ENCODE measurements around the gene MBLAC1.

The MBLAC1 gene

GRCh38 chr7:100126931-100127865 is at the start of gene MBLAC1:
Gene MBLAC1 (plus strand): TSS chr7:100126967. CDS start chr7:100127396, 429 bp downstream.
- intact Hi-C loops (cut with micrococcal nuclease), result loop anchor here (1.0 to 2.0 kb wide), 3 partner anchors 8 to 46 kb away; partner anchors contain the start of genes AP4M1, CNPY4, MCM7 and TAF6
- peaks cover 17% of the 10 kb centered on the region for H3K27me3 Mint-ChIP-seq
- peak within 1 kb of the TSS; percentile 99 for H3K27ac Mint-ChIP-seq
- H3K4me1 Mint-ChIP-seq (ENCODE audit: low read depth), result peaks cover 48% of the 10 kb centered on the region
- peaks cover 20% of the 10 kb centered on the region for H3K36me3 Mint-ChIP-seq (ENCODE audit: low read depth)
- H3K4me3 Mint-ChIP-seq, result peak within 1 kb of the TSS; percentile 98
- H3K9me3 Mint-ChIP-seq, result no peaks in the 10 kb centered on the region

GRCh38 chr7:100077205-100077604 is 49.6 kb upstream of the MBLAC1 start:
- intact Hi-C loops (cut with micrococcal nuclease), result no loop called here
- no peaks in the 10 kb centered on the region for H3K27me3 Mint-ChIP-seq
- peaks cover 15% of the 10 kb centered on the region for H3K9me3 Mint-ChIP-seq
- peaks cover 81% of the 10 kb centered on the region for H3K36me3 Mint-ChIP-seq (ENCODE audit: low read depth)
- peaks cover 31% of the 10 kb centered on the region for H3K4me1 Mint-ChIP-seq (ENCODE audit: low read depth)
- H3K4me3 Mint-ChIP-seq, result no peak overlapping the region
- no peak overlapping the region for H3K27ac Mint-ChIP-seq

GRCh38 chr7:100079024-100079560 is 47.7 kb upstream of the MBLAC1 start:
- Mint-ChIP-seq H3K27me3 (peaks cover 6% of the 10 kb centered on the region), H3K27ac (no peak overlapping the region), H3K4me3 (no peak overlapping the region), H3K9me3 (no peaks in the 10 kb centered on the region), H3K36me3 (ENCODE audit: low read depth) (peaks cover 62% of the 10 kb centered on the region), H3K4me1 (ENCODE audit: low read depth) (peaks cover 42% of the 10 kb centered on the region)
- intact Hi-C loops (cut with micrococcal nuclease), result no loop called here

- intact Hi-C loops (cut with micrococcal nuclease), result loop anchor here (2.0 to 10.0 kb wide), 4 partner anchors 20 to 526 kb away; partner anchors contain the start of genes AP4M1, FAM200A, MBLAC1 and MCM7
- H3K4me3 Mint-ChIP-seq, result peak overlapping the region; percentile 81
- H3K27ac Mint-ChIP-seq, result peak overlapping the region; percentile 82
- H3K4me1 Mint-ChIP-seq (ENCODE audit: low read depth), result peaks cover 51% of the 10 kb centered on the region
- peaks cover 6% of the 10 kb centered on the region for H3K27me3 Mint-ChIP-seq
- peaks cover 43% of the 10 kb centered on the region for H3K36me3 Mint-ChIP-seq (ENCODE audit: low read depth)
- H3K9me3 Mint-ChIP-seq, result no peaks in the 10 kb centered on the region
These were observed 45.7 kb upstream of the MBLAC1 start for GRCh38 chr7:100080907-100081534.

GRCh38 chr7:100081535-100082102 is 45.1 kb upstream of the MBLAC1 start, which contains the start of gene ZNF3:
Gene ZNF3 (minus strand): TSS chr7:100081723. CDS start chr7:100077357, 4,366 bp downstream.
- peaks cover 54% of the 10 kb centered on the region for H3K4me1 Mint-ChIP-seq (ENCODE audit: low read depth)
- H3K36me3 Mint-ChIP-seq (ENCODE audit: low read depth), result peaks cover 37% of the 10 kb centered on the region
- H3K9me3 Mint-ChIP-seq, result no peaks in the 10 kb centered on the region
- intact Hi-C loops (cut with micrococcal nuclease), result loop anchor here (2.0 to 10.0 kb wide), 4 partner anchors 19 to 527 kb away; partner anchors contain the start of genes AP4M1, FAM200A, MBLAC1 and MCM7
- peaks cover 6% of the 10 kb centered on the region for H3K27me3 Mint-ChIP-seq
- peak within 1 kb of the TSS; percentile 81 for H3K4me3 Mint-ChIP-seq
- H3K27ac Mint-ChIP-seq, result peak within 1 kb of the TSS; percentile 82

GRCh38 chr7:100082978-100083377 is 43.8 kb upstream of the MBLAC1 start:
- intact Hi-C loops (cut with micrococcal nuclease), result loop anchor here (10.0 kb wide), 2 partner anchors 68 to 528 kb away; partner anchors contain the start of genes FAM200A, ZKSCAN1 and ZNF655
- Mint-ChIP-seq H3K4me1 (ENCODE audit: low read depth) (peaks cover 48% of the 10 kb centered on the region), H3K9me3 (no peaks in the 10 kb centered on the region), H3K36me3 (ENCODE audit: low read depth) (peaks cover 27% of the 10 kb centered on the region), H3K27me3 (peaks cover 6% of the 10 kb centered on the region), H3K27ac (peak overlapping the region; percentile 82), H3K4me3 (no peak overlapping the region)

- Mint-ChIP-seq H3K27ac (peak overlapping the region; percentile 62), H3K4me3 (no peak overlapping the region), H3K36me3 (ENCODE audit: low read depth) (peaks cover 28% of the 10 kb centered on the region), H3K4me1 (ENCODE audit: low read depth) (peaks cover 45% of the 10 kb centered on the region), H3K9me3 (no peaks in the 10 kb centered on the region), H3K27me3 (peaks cover 6% of the 10 kb centered on the region)
- intact Hi-C loops (cut with micrococcal nuclease), result loop anchor here (10.0 kb wide), 2 partner anchors 71 to 531 kb away; partner anchors contain the start of genes FAM200A, ZKSCAN1 and ZNF655
These were observed 41.3 kb upstream of the MBLAC1 start for GRCh38 chr7:100085515-100085914.

GRCh38 chr7:100087055-100087750 is 39.6 kb upstream of the MBLAC1 start:
- no peak overlapping the region for H3K27ac Mint-ChIP-seq
- intact Hi-C loops (cut with micrococcal nuclease), result loop anchor here (10.0 kb wide), 2 partner anchors 72 to 532 kb away; partner anchors contain the start of genes FAM200A, ZKSCAN1 and ZNF655
- peaks cover 45% of the 10 kb centered on the region for H3K4me1 Mint-ChIP-seq (ENCODE audit: low read depth)
- H3K4me3 Mint-ChIP-seq, result no peak overlapping the region
- peaks cover 6% of the 10 kb centered on the region for H3K27me3 Mint-ChIP-seq
- no peaks in the 10 kb centered on the region for H3K9me3 Mint-ChIP-seq
- H3K36me3 Mint-ChIP-seq (ENCODE audit: low read depth), result peaks cover 36% of the 10 kb centered on the region

GRCh38 chr7:100088095-100088620 is 38.6 kb upstream of the MBLAC1 start:
- Mint-ChIP-seq H3K36me3 (ENCODE audit: low read depth) (peaks cover 46% of the 10 kb centered on the region), H3K4me3 (peak overlapping the region; percentile 93), H3K9me3 (no peaks in the 10 kb centered on the region), H3K27me3 (peaks cover 4% of the 10 kb centered on the region), H3K27ac (peak overlapping the region; percentile 87), H3K4me1 (ENCODE audit: low read depth) (peaks cover 36% of the 10 kb centered on the region)
- intact Hi-C loops (cut with micrococcal nuclease), result loop anchor here (10.0 kb wide), 2 partner anchors 73 to 533 kb away; partner anchors contain the start of genes FAM200A, ZKSCAN1 and ZNF655

- peaks cover 34% of the 10 kb centered on the region for H3K4me1 Mint-ChIP-seq (ENCODE audit: low read depth)
- H3K27me3 Mint-ChIP-seq, result peaks cover 1% of the 10 kb centered on the region
- intact Hi-C loops (cut with micrococcal nuclease), result loop anchor here (10.0 kb wide), 2 partner anchors 74 to 534 kb away; partner anchors contain the start of genes FAM200A, ZKSCAN1 and ZNF655
- peak within 1 kb of the TSS; percentile 87 for H3K27ac Mint-ChIP-seq
- H3K36me3 Mint-ChIP-seq (ENCODE audit: low read depth), result peaks cover 53% of the 10 kb centered on the region
- H3K9me3 Mint-ChIP-seq, result no peaks in the 10 kb centered on the region
- H3K4me3 Mint-ChIP-seq, result peak within 1 kb of the TSS; percentile 93
These were observed 37.9 kb upstream of the MBLAC1 start, which contains the start of gene COPS6 for GRCh38 chr7:100088621-100089457. Gene COPS6 (plus strand): TSS chr7:100088969. CDS start chr7:100088991, 22 bp downstream.

GRCh38 chr7:100089458-100090196 is 37.1 kb upstream of the MBLAC1 start:
- peaks cover 60% of the 10 kb centered on the region for H3K36me3 Mint-ChIP-seq (ENCODE audit: low read depth)
- peak overlapping the region; percentile 93 for H3K4me3 Mint-ChIP-seq
- no peaks in the 10 kb centered on the region for H3K9me3 Mint-ChIP-seq
- peak overlapping the region; percentile 87 for H3K27ac Mint-ChIP-seq
- peaks cover 34% of the 10 kb centered on the region for H3K4me1 Mint-ChIP-seq (ENCODE audit: low read depth)
- intact Hi-C loops (cut with micrococcal nuclease), result loop anchor here (10.0 kb wide), 2 partner anchors 75 to 535 kb away; partner anchors contain the start of genes FAM200A, ZKSCAN1 and ZNF655
- no peaks in the 10 kb centered on the region for H3K27me3 Mint-ChIP-seq
